GM18873 (cell line): ENCODE results near the gene TGFBR2.

Experiments
- ATAC-seq: cut with Tn5 transposase; IDR thresholded peaks from one replicate; pipeline ENCODE4 v1.9.1; 2021; ENCODE audit warnings: mild to moderate bottlenecking, moderate library complexity, moderate number of reproducible peaks; ENCODE audit not compliant: unreplicated experiment, low FRiP score

TGFBR2 gene

DNA sequence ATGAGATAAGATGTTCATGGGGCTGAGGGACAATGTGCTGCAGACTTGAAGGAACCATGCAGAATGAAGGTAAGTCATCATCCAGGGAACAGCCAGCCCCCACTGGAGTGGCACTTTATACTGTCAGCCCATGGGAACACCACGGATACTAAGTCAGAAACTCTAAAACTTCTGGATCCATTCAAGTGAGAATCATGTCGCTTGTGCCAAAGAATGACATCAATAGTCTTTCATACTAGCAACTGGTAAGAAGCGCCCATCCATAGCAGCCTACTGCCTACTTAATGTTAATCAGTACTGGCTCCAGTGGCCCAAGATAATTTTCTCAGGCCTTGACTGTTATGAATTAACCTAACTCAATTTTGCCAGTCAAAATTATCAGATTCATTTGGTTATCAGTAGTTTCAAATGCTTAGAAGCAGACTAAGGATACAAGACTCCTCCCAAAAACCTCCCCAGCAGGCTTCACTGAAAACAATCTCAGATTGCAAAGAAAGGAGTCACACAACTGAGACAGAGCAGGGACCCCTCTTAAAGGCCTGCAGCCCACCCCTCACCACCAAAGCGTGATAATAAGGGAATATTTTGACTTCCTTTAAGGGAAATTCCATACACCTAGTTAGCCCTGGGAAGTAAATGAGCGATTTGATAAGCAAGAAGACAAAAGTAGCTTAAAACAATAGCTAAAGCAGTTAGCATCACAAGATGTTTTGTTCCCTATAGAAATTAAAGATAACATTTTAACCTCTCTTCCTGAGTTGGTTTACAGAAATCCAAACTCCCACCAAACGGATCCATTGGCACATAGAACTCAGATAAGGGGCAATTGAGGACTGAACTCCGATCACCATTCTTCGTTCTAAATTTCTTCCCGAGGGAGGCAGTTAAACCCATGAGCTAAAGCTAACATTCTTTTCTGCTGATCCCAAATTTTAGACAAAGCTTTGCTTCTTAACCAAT is 98.8 kb downstream of the TGFBR2 start:
- no peak for ATAC-seq

GRCh38 chr3:30707825-30708224 is 101.4 kb downstream of the TGFBR2 start:
- ATAC-seq = no peak

DNA sequence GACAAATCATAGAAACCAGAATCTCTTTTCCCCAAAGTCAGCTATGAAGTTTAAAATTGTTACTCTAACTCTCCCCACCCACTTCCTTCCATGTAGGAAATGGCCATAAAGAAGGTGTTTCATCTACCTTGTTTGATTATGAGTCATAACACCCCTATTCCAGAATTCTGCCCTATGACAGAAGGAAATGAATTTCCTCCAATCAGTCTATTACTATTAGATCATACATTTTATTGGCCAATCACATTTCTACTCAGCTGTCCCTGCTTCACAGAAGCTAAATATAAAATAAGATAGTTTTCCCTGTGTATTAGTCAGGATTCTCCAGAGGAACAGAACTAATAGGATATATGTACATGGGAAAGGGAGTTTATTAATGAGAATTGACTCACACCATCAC is 102.1 kb downstream of the TGFBR2 start:
- no peak for ATAC-seq

DNA sequence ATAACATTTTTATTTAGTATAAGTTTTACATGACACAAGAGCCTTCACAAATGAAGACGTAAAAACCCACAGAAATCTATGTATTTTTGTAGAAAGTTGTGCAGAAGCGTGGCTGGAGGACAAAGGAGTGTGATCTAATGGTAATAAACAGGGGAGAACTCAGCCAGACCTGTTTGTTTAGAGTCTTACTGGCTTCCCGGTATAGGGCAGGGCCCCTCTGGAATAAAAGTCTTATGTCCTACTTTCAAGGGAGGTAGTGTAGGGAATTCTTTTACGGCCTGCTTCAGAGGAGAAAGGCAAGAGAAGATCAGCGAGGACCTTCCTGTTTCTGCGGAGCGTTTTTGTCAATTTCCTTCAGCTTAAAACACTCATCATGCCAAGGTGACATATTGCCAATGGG is 103.6 kb downstream of the TGFBR2 start:
- no peak for ATAC-seq

DNA sequence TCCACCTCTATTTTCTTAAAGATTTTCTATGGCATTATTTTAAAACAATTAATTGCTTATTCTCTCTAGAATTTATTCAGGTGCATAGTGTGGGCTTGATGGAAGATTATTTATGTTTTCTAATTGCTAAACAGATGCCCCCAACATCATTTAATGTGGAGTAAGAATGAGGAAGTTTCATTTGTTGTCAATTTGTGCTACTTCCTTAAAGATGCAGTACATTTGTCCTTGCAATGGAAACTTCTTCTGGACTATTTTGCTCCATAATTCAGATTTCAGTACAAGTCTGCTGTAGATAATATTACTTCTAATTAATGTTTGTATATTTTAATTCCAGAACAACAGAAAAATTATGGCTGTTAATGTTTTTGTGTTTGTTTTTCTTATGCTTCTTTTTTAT is 104.8 kb downstream of the TGFBR2 start:
- ATAC-seq = no peak

DNA sequence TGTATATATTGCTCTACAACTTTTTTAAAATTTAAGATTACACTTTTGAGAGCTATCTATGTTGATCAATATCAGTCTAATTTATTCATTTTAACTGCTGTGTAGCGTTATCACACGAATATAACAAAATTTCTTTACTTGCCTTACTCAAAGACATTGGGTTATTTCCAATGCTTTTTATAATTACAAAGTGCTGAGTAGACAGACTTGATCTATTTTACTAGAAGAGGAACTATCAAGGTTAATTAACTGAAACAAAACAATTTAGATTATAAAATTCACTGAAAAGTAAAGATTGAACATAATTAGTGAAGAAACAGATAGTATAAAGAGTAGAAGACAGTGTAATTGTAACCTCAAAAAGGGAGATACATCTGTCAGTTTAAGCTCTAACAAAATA is 105.5 kb downstream of the TGFBR2 start:
- no peak for ATAC-seq

- no peak for ATAC-seq
These were observed 106.6 kb downstream of the TGFBR2 start for GRCh38 chr3:30712991-30713390.

DNA sequence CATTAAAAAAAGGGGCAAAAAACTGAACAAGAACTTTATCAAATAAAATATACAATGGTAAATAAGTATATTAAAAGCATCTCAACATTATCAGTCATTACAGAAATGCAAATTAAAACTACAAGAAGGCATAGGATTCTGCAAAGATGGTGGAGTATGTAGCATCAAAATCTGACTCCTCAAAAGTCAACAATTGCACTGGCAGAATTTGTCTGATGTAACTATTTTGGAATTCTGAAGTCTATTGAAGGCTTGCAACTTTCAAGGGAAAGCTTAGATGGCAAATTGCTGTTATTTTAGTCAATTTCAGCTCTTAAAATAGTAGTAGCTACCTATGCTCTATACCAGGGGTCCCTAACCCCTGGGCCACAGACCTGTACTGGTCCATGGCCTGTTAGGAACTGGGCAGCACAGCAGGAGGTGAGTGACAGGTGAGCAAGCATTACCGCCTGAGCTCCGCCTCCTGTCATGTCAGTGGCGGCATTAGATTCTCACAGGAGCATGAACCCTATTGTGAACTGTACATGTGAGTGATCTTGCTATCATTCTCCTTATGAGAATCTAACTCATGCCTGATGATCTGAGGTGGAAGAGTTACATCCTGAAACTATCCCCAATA is 107.6 kb downstream of the TGFBR2 start:
- ATAC-seq = no peak

- no peak for ATAC-seq
These were observed 113.1 kb downstream of the TGFBR2 start for GRCh38 chr3:30719536-30719935.

DNA sequence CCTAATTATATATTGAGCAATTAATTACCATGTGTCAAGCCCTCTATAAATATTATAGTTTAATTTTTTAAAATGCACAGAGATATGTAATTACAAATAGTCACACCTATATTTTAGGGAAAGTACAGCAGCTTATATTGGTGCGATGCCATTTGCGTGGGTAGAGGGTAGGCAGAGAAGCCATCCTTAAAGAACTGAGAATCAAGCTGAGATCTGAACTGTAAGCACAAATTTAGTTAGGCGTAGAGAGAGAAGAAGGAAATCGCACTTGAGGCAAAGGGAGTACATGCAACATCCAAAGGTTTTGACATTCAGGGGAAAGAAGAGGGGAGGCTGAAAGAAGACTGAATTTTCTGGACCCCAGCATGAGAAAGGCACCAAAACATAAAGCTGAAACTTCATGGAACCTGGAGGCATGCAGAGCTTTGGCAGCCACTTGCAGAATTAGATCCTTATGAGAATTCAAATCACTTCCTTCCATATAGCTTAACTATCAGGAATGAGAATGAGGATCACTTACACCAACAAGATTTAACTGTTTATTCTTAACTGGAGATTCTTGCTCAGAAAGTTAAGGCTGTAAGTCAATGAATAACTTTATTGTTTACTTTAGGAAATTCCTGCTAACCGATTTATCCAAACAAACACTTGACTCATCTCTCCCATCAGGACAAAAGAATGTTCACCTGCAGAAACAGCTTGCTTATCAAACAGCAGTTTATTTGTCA is 114.3 kb downstream of the TGFBR2 start:
- ATAC-seq = no peak

GRCh38 chr3:30721314-30721634 is 114.9 kb downstream of the TGFBR2 start:
- ATAC-seq = no peak

- ATAC-seq = no peak
These were observed 116.8 kb downstream of the TGFBR2 start for GRCh38 chr3:30723211-30723610.

- ATAC-seq = no peak
These were observed 118.5 kb downstream of the TGFBR2 start for GRCh38 chr3:30724863-30725262.

DNA sequence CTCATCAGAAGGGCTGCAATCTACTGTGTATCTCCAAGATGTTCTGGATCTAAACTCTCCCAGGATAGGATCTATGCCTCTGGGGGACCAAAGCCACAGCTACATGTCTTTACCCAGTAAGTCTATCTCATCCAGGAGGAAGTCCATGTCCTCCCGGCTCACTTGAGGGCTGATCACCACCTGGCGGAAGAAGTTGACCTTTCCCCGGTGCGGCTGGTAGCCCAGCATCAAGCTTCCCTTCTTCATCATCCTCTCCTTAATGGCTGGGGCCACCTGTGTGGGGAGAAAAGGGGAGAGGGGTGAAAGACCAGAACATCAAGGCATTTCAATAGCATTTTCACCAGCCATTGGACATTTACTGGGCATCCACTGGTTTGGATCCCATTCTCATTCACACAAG is 121.7 kb downstream of the TGFBR2 start:
- no peak for ATAC-seq

- no peak for ATAC-seq
These were observed 123.1 kb downstream of the TGFBR2 start for GRCh38 chr3:30729512-30729911.

DNA sequence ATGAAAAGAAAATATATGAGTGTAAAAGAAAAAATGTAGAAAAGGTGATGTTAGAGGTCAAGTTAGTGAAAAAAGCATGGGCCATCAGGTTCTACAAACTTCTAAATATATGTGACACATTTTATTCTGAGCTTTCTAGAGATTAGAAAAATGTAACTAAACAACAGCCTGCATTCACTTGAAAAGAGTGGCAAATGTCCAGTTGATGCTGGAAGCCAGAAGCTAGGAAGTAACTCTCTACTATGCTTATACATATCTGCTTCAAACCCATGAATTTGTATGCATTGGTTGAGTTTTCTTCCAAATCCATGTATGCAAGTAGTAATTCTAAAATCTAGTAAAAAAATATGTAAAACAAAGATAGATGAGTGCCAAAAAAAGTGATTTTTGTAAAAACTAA is 123.5 kb downstream of the TGFBR2 start:
- no peak for ATAC-seq

DNA sequence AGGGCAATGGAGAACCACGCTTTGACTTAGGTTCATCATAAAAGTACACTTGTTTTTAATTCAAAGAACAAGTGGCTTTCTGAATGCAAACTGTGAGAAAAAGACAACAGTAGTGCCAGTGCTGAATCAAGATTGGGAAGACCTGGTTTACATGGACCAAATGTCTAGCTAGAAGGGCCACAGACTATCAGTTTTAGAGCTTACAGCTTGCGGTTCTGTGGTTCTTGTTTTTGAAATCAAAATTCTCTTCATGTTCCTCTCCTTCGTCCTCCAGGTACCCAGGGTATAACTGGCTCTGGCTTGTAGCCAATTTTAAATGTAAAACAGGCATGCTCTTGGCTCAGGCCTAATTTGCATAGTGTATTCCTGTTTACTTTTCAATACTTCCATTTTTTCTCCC is 124.6 kb downstream of the TGFBR2 start:
- no peak for ATAC-seq

DNA sequence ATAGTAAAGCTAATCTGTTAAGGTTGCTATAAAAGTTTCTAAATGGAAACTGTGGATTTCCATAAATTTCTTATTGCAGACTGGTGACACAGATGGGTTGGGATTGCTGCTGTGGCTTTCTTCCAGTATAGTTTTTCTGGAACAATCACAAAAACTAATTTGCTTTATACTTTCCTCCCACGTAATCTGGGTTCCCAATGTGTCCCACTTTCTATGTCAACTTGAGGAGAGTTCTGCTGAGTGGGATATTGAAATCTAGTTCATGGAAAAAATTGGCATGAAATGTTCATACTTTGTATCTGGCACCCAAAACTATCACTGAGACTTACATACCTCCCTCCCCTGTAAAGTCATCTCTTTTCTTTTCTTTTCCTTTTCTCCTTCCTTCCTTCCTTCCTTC is 126.8 kb downstream of the TGFBR2 start:
- no peak for ATAC-seq

- ATAC-seq = no peak
These were observed 127.3 kb downstream of the TGFBR2 start for GRCh38 chr3:30733696-30734095.

DNA sequence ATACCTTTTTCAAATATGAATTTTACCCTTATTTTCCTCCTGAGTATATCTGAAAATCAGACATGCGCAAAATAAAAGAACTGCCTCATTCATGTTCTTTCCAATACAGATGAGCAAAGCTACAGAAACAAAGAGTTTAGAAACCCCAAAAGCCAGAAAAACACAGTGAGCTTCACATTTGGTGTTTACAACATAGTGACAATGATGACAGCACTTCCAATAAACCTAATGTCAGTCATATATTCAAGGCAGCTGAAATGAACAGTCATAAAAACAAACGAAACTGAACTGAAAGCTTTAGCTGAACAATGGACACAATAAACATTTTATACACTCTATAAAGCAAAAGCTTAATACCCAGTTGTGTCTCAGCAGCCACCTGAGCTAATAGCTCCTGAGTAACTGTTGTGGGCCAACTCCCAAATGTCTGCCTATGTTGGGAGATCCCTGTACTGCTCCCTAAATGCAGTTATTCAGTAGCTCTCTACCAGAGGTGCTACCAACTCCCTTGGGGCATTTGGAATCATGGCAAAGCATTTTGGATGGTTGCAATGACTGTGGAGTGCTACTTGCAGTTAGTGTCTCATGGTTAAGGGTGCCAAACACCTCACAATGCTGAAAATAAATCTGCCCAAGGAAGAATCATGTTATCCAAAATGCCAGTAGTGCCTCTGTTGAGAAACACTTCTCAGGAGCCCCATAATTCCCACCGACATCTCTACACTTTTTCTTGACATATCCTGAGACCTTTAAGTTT is 131.5 kb downstream of the TGFBR2 start:
- no peak for ATAC-seq

DNA sequence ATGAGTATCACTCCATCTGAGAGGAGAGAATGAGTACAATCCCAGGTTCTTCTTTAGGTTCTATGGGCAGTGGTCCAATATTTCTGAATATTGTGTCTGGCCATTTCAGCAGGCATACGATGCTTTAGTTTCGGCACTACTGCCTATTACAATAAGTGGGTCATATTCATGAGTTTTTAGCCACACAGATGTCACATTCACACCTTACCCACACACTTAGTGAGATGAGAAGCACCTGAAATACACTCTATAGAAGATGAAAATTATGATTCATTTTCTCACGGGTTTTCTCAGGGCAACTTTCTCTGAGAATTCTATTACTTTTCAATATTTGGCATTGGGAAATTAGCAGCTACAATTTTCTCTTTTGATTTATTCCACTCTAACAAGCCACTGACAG is 132.2 kb downstream of the TGFBR2 start:
- no peak for ATAC-seq
